Fibroblast of skin of right biceps (primary cell): ENCODE measurements around the gene CST7.

Experiments used
- DNase-seq: peaks from one replicate; pipeline ENCODE4 v3.0.0-alpha.2; 2013

CST7 gene

GRCh38 chr20:25006431-25007167, 57.5 kb downstream of the CST7 start:
- no peak for DNase-seq

- no peak for DNase-seq
These were observed 58.6 kb downstream of the CST7 start for GRCh38 chr20:25007491-25008305.

- no peak for DNase-seq
These were observed 59.5 kb downstream of the CST7 start for GRCh38 chr20:25008388-25009217.
